SK-N-SH (cell line): ENCODE measurements around the gene EFCAB6. TPM values are rescaled to one million over a fixed set of nuclear protein-coding genes. Genes with fewer than 3 reads are reported as not detected.

Experiments used
- CTCF ChIA-PET: fragments of 300-600, 350-600 bp; formaldehyde crosslinking; extraction: SDS; loops from one replicate; lab custom pipeline; 2021; lab: Yijun Ruan, JAX
- POLR2A ChIA-PET: fragments of 350-600 bp; sonication (Branson Sonifier 250); formaldehyde crosslinking; extraction: SDS; loops from one replicate; lab custom pipeline; 2020; ENCODE audit warnings: antibody characterized with exemption, inconsistent platforms; lab: Yijun Ruan, JAX
- DNase-seq: peaks from one replicate; pipeline ENCODE4 v3.0.0; 2012
- H2AFZ ChIP-seq: fragments of 200-600 bp; sonication (generic); 2 replicates; pipeline ENCODE4 v1.8.1; 2016; ENCODE audit warnings: antibody characterized with exemption, mild to moderate bottlenecking, low read depth
- H3F3A ChIP-seq: fragments of 200-600 bp; sonication (generic); replicated peaks from 2 replicates; pipeline ENCODE3; 2016; ENCODE audit warnings: antibody characterized with exemption, mild to moderate bottlenecking; ENCODE audit not compliant: insufficient read depth
- H3K27ac ChIP-seq, 2 experiments: fragments of 200-500 bp in 1 of 2; fragments of 200-600 bp in 1 of 2; sonication (Bioruptor generic) in 1 of 2; sonication (generic), shearing (Covaris generic) in 1 of 2; 2 replicates each; pipeline versions ENCODE4 v1.5.1 to v1.6.1; 2014 to 2016; ENCODE audit warnings: low read depth in 2 of 2, inconsistent platforms in 1 of 2, low read length in 1 of 2, mild to moderate bottlenecking in 1 of 2, mixed read lengths in 1 of 2
- H3K27me3 ChIP-seq: fragments of 200-600 bp; sonication (generic), shearing (Covaris generic); 2 replicates; pipeline ENCODE4 v1.6.1; 2016; ENCODE audit warnings: mixed run types; ENCODE audit not compliant: insufficient read depth
- H3K36me3 ChIP-seq, 2 experiments: fragments of 200-500 bp in 1 of 2; fragments of 200-600 bp in 1 of 2; sonication (Bioruptor generic) in 1 of 2; sonication (generic) in 1 of 2; replicated peaks in 1 of 2; 2 replicates each; pipeline versions ENCODE3 to v1.5.1; 2014 to 2016; ENCODE audit warnings: low read length in 1 of 2, mild to moderate bottlenecking in 1 of 2; ENCODE audit not compliant: insufficient read depth in 2 of 2, control insufficient read depth in 1 of 2
- H3K4me1 ChIP-seq, 2 experiments: fragments of 200-500 bp in 1 of 2; fragments of 200-600 bp in 1 of 2; sonication (Bioruptor generic) in 1 of 2; sonication (generic), shearing (Covaris generic) in 1 of 2; 2 replicates each; pipeline versions ENCODE4 v1.5.1 to v1.6.1; 2014 to 2016; ENCODE audit warnings: low read depth in 1 of 2, low read length in 1 of 2, mixed run types in 1 of 2; ENCODE audit not compliant: insufficient read depth in 2 of 2, control insufficient read depth in 1 of 2
- H3K4me2 ChIP-seq: fragments of 200-600 bp; sonication (generic), shearing (Covaris generic); 2 replicates; pipeline ENCODE4 v1.6.1; 2017; ENCODE audit warnings: mixed run types
- H3K4me3 ChIP-seq, 2 experiments: fragments of 200-500 bp in 1 of 2; fragments of 200-600 bp in 1 of 2; sonication (Bioruptor generic) in 1 of 2; sonication (generic), shearing (Covaris generic) in 1 of 2; 2 replicates each; pipeline versions ENCODE4 v1.5.1 to v1.8.1; 2014 to 2016; ENCODE audit warnings: low read depth in 2 of 2, inconsistent platforms in 1 of 2, low read length in 1 of 2, mild to moderate bottlenecking in 1 of 2, mixed read lengths in 1 of 2, moderate library complexity in 1 of 2
- H3K79me2 ChIP-seq: fragments of 200-600 bp; sonication (generic); 2 replicates; pipeline ENCODE4 v1.8.1; 2017; ENCODE audit warnings: mild to moderate bottlenecking; ENCODE audit not compliant: insufficient read depth
- H3K9ac ChIP-seq: fragments of 200-600 bp; sonication (generic); 2 replicates; pipeline ENCODE4 v1.6.1; 2017; ENCODE audit warnings: mixed run types
- H3K9me2 ChIP-seq: fragments of 200-600 bp; sonication (generic); 2 replicates; pipeline ENCODE4 v1.6.1; 2017; ENCODE audit warnings: mixed run types
- H3K9me3 ChIP-seq: fragments of 200-600 bp; sonication (generic); 2 replicates; pipeline ENCODE4 v1.6.1; 2017; ENCODE audit warnings: mixed run types, mild to moderate bottlenecking, moderate library complexity
- H4K20me1 ChIP-seq: fragments of 200-600 bp; sonication (generic); 2 replicates; pipeline ENCODE4 v1.6.1; 2017; ENCODE audit warnings: mild to moderate bottlenecking, mixed run types; ENCODE audit not compliant: insufficient read depth
- GABPA ChIP-seq: IDR thresholded peaks from 2 replicates; pipeline ENCODE4 v1.4.0; 2012; ENCODE audit warnings: low read depth, mild to moderate bottlenecking
- IRF3 ChIP-seq: fragments of 150-350 bp; IDR thresholded peaks from 2 replicates; pipeline ENCODE4 v1.6.1; 2016; ENCODE audit warnings: mild to moderate bottlenecking, low read depth, low read length
- MXI1 ChIP-seq: IDR thresholded peaks from 2 replicates; pipeline ENCODE4 v1.6.1; 2012; ENCODE audit warnings: mild to moderate bottlenecking, low read depth, low read length, improper control_type of control experiment
- POLR2AphosphoS5 ChIP-seq: IDR thresholded peaks from 2 replicates; pipeline ENCODE4 v1.6.1; 2012; ENCODE audit warnings: low read depth, low read length
- RCOR1 ChIP-seq: fragments of 150-350 bp; IDR thresholded peaks from 2 replicates; pipeline ENCODE4 v1.6.1; 2017; ENCODE audit warnings: antibody characterized with exemption, low read length
- RXRA ChIP-seq: IDR thresholded peaks from 2 replicates; pipeline ENCODE4 v1.4.0; 2012; ENCODE audit warnings: low read depth, mild to moderate bottlenecking, borderline replicate concordance
- TAF1 ChIP-seq: IDR thresholded peaks from 2 replicates; pipeline ENCODE4 v1.6.1; 2012; ENCODE audit warnings: low read depth, mild to moderate bottlenecking, low read length, moderate library complexity, borderline replicate concordance
- WGBS: methylation state at CpG from one replicate; pipeline ENCODE4 v1.1.6; 2017; ENCODE audit warnings: low lambda C conversion rate; 5-methylcytosine and 5-hydroxymethylcytosine counted together
- polyA plus RNA-seq, 3 experiments: library from polyadenylated mRNA; depleted of rRNA; stranded (reverse); fragments of >200 nt; gene quantifications; 2 replicates each; pipeline ENCODE4 v1.2.3, GENCODE V29; 2012
- TF ChIP-seq, protein P1 (sequence below): IDR thresholded peaks from 2 replicates; pipeline ENCODE4 v1.4.0; 2012; ENCODE audit warnings: low read depth, borderline replicate concordance
- TF ChIP-seq, protein P2 (sequence below): fragments of 200-600 bp; sonication (generic); IDR thresholded peaks from 2 replicates; pipeline ENCODE4 v1.6.1; 2017; ENCODE audit warnings: antibody characterized with exemption, mild to moderate bottlenecking, moderate library complexity

EFCAB6 gene
- polyA plus RNA-seq, 1 of the 3 experiments (the other 2 are of a cell fraction), result 0.46 TPM

GRCh38 chr22:43529461-43529860 is 282.6 kb downstream of the EFCAB6 start:
- no peak overlapping the region for H3K4me3 ChIP-seq
- no peaks in the 10 kb centered on the region for H3K27me3 ChIP-seq
- H3K9me3 ChIP-seq, result no peaks in the 10 kb centered on the region
- H3K9ac ChIP-seq, result no peak overlapping the region
- POLR2A ChIA-PET, result no interaction called here
- H2AFZ ChIP-seq, result no peak overlapping the region
- no peaks in the 10 kb centered on the region for H3K79me2 ChIP-seq
- no peaks in the 10 kb centered on the region for H4K20me1 ChIP-seq
- no peaks in the 10 kb centered on the region for H3K36me3 ChIP-seq
- no peak overlapping the region for H3K4me2 ChIP-seq
- no peaks in the 10 kb centered on the region for H3K9me2 ChIP-seq
- DNase-seq, result no peak
- CTCF ChIA-PET, result no interaction called here
- 100% methylated on average over 1 of the region's 2 CpGs for WGBS
- no peaks in the 10 kb centered on the region; a peak in 1 of 4 replicates for H3K4me1 ChIP-seq
- TF ChIP-seq POLR2AphosphoS5, result no peak
- no peak for TF ChIP-seq TAF1
- no peaks in the 10 kb centered on the region for H3F3A ChIP-seq
- H3K27ac ChIP-seq, result no peak overlapping the region

- H3K79me2 ChIP-seq, result no peaks in the 10 kb centered on the region
- no peak for DNase-seq
- no peaks in the 10 kb centered on the region for H4K20me1 ChIP-seq
- CTCF ChIA-PET, result no interaction called here
- no peaks in the 10 kb centered on the region for H3K36me3 ChIP-seq
- H3K9ac ChIP-seq, result no peak overlapping the region
- H3K27ac ChIP-seq, result no peak overlapping the region
- no peaks in the 10 kb centered on the region for H3K9me2 ChIP-seq
- no peaks in the 10 kb centered on the region; a peak in 1 of 4 replicates for H3K4me1 ChIP-seq
- no peaks in the 10 kb centered on the region for H3F3A ChIP-seq
- TF ChIP-seq MXI1 (no peak), GABPA (no peak), RCOR1 (no peak), IRF3 (no peak), RXRA (no peak)
- TF ChIP-seq, protein P1, sequence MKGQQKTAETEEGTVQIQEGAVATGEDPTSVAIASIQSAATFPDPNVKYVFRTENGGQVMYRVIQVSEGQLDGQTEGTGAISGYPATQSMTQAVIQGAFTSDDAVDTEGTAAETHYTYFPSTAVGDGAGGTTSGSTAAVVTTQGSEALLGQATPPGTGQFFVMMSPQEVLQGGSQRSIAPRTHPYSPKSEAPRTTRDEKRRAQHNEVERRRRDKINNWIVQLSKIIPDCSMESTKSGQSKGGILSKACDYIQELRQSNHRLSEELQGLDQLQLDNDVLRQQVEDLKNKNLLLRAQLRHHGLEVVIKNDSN, result no peak
- TF ChIP-seq, protein P2, sequence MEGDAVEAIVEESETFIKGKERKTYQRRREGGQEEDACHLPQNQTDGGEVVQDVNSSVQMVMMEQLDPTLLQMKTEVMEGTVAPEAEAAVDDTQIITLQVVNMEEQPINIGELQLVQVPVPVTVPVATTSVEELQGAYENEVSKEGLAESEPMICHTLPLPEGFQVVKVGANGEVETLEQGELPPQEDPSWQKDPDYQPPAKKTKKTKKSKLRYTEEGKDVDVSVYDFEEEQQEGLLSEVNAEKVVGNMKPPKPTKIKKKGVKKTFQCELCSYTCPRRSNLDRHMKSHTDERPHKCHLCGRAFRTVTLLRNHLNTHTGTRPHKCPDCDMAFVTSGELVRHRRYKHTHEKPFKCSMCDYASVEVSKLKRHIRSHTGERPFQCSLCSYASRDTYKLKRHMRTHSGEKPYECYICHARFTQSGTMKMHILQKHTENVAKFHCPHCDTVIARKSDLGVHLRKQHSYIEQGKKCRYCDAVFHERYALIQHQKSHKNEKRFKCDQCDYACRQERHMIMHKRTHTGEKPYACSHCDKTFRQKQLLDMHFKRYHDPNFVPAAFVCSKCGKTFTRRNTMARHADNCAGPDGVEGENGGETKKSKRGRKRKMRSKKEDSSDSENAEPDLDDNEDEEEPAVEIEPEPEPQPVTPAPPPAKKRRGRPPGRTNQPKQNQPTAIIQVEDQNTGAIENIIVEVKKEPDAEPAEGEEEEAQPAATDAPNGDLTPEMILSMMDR, result no peak
- 73% methylated on average over 8 of the region's 12 CpGs for WGBS
- no peaks in the 10 kb centered on the region for H3K9me3 ChIP-seq
- POLR2A ChIA-PET, result no interaction called here
- no peak overlapping the region for H3K4me3 ChIP-seq
- no peaks in the 10 kb centered on the region for H3K27me3 ChIP-seq
- H2AFZ ChIP-seq, result no peak overlapping the region
- no peak overlapping the region for H3K4me2 ChIP-seq
Measured at GRCh38 chr22:43528601-43529360, 283.3 kb downstream of the EFCAB6 start.
